ENCODE results near the gene FNDC3B.

The FNDC3B gene

DNA sequence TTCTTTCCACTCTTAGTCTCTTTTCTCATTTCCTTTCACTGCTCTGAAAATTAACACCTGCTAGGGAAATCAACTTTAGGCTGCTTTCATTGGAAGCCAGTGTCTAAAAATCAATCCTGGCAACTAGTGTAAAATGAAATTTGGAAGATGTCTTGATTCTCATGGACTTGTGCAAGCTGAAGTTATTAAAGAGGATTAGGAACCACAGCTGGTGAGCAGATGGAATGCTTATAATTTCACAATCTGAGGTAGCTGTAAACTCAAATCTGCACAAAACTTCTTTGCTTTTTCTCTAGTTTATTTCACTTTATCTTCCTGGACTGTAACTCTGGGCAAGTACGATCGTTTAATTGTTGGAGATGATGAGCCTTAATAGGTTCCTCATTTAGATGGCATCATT lies 233.3 kb downstream of the FNDC3B start:
- DNase-seq, result no peak

DNA sequence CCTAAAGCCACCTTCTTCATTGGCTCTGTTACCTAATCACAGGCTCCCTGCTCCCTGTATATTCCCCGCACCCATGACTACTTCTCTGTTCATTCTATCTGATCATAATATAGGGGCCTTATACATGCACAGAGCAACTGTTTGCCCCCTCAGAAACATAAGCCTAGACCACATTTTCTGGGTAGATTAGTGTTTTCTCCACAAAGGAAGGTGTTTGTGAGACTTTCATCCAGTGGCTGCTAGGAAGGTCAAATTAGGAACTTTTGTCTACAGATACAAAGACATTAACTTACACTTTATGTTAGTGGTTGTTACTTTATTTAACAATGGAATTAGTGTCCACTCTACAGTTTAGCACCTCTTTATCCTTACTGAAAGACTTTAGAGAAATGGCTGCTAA lies 234.0 kb downstream of the FNDC3B start:
- no peak for DNase-seq

DNA sequence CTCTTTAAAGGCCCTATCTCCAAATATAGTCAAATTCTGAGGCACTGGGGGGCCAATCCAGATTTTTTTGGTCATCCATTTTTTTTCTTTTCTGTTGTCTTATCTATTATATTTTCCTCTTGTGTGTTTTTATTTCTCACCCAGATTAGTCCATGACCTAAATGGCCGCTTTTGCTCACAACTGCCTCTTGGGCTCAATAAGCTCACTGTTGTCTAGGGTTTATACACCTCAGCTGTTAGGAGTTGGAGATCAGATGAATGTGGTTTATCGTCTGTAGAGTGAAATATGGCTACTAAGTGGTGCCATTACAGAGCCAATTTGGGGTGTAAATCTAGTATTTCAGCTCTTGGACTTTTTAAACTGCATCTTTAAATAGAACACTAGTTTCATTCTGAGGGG lies 235.5 kb downstream of the FNDC3B start:
- DNase-seq, result no peak

DNA sequence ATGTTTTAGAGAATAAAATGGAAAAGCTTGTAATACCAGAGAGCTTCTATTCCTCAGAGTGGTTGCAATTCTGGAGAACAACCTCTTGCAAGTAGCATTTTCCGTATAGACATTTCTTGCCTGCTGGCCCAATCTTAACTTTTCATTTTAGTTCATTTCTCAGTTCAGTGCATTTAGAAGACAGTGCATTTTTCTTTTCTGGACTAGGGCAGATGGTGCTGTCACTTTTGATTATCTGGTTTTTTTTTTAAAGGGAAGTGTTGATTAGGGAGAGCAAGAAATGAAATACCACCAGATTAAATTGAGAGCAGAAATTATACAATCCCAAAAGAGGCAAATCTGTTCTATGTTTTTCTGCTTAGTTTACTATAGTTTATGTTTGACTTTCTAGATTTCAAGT lies 236.2 kb downstream of the FNDC3B start:
- no peak for DNase-seq

DNA sequence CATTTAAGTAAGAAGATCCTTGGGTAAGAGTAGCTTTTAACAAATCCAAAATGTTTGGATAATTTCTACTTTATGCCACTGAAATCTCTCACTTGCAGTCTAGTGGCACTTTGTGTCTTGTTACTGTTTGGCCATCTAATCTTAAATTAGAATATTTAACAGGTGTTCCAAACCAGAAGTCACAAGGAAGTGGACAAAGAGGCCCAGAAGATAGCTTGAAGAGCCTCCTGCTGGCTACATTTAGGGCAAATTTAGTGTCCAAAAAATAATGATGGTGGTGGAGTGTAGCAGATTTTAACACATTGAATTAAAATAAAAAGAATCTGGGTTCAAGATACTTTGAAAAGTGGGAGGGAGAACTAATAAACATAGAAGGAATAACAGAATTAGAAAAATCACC lies 236.7 kb downstream of the FNDC3B start:
- no peak for DNase-seq

DNA sequence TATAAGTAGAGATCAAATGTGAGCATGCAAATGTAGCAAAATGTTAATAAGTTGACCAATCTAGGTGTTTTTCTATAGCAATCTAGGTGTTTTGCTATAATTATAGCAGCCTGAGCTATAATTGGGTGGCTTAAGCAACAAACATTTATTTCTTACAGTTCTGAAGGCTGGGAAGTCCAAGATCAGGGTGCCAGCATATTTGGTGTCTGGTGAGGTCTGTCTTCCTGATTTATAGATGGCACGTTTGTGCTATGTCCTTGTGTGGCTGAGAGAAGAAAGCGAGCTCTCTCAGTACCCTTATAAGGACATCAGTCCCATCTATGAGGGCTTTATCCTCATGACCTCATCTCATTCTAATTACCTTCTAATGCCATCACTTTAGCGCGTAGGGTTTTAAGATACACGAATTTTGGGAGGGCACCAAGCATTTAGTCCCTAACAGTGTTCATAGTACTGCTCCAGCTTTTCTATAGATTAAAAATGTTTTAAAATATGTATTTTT lies 237.8 kb downstream of the FNDC3B start:
- DNase-seq, result no peak

DNA sequence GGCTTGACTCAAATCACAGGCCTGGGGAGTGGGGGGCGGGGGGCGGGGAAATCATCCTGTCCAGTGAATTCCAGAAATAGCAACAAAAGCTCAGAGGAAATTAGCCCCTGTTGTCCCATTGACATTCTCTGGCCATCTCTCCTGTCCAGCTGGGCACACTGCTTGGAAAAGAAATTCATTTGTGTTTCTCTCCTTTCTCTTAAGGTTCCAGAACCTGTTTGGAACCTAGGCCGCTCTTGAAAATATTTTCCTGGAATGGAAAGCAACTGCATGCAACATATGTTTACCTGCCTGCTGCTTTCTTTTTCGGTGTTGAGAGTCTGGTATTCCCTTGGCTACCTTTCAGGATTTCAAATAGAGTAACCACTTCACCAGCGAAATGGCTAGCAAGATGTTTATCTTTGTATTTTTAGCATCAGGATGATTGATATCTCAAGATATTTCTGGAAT lies 239.8 kb downstream of the FNDC3B start:
- no peak for DNase-seq

DNA sequence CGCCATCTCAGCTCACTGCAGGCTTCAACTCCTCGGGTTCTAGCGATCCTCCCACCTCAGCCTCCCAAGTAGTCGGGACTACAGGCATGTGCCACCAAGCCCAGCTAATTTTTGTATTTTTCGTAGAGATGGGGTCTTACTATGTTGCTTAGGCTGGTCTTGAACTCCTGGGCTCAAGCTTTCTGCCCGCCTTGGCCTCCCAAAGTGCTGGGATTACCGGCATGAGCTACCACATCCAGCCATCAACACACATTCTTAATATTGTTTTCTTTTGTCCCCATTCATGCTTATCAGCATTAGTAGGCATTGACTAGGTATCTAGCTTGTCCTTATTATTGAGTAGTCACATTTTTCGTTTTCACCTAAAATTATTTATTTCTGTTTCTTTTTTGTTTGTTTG lies 240.6 kb downstream of the FNDC3B start:
- DNase-seq, result no peak

DNA sequence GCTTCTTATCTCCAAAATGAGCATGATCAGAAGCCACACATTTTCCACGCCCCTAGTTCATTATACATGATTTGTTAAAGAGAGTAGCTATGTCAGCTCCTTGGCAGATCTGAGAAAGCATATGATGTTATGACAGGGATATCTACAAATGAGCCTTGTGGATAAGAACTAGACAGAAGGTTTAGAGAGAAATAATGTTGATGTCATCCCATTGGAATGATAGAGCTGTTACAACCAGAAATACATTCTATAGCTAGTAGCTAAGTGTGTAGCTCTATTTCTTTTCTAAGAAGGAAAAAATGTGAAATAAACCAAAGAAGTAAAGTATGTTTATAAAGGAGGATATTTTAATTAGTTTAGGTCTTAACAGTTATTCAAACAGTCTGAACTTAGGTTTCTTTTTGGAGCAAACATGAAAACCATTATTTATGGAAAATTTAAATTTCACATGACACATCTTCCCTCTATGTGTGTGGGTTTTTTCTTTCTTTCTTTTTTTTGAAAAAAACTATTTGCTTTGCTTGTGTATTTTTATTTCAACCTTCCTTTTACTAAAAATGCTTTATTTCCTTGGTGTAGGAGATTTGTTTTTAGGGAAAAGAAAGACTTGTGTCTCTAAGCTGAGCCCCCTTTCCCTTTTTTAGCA lies 241.2 kb downstream of the FNDC3B start:
- no peak for DNase-seq

DNA sequence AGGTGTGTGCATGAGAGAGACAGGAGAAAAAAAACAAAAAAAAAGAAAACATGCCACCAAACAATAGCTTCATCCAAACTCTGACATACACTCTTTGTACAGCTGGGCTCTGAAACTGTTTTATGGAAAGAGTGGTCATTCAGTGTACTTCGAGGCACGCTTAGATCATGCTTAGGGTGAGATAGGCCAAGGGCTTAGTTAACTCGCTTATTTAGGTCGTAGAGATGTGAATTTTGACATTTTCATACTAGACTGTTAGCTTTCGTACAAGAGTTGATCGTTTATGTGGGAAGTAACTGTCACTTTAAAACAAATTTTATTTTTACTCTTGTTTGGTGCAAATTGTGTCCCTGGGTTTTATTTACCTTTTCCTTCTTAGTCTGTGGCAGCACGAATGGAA lies 242.5 kb downstream of the FNDC3B start:
- no peak for DNase-seq

DNA sequence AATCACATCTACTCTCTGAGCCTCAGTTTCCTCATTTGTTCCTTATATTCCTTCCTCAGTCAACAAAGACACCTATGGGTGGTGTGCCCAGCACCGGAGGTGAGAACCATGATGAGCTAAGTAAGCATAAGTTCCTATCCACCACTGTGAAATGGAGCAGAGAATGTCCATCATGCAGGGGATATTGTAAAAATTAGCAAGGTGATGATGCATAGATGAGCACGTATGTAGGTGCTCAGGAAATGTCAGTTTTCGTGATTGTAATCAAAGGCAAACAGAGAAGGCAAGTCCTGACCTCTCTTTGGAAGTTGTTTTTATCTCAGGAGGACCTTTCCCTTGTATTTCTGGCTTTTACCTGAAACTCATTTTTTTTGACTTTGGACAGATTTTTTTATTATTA lies 243.5 kb downstream of the FNDC3B start:
- DNase-seq, result no peak

DNA sequence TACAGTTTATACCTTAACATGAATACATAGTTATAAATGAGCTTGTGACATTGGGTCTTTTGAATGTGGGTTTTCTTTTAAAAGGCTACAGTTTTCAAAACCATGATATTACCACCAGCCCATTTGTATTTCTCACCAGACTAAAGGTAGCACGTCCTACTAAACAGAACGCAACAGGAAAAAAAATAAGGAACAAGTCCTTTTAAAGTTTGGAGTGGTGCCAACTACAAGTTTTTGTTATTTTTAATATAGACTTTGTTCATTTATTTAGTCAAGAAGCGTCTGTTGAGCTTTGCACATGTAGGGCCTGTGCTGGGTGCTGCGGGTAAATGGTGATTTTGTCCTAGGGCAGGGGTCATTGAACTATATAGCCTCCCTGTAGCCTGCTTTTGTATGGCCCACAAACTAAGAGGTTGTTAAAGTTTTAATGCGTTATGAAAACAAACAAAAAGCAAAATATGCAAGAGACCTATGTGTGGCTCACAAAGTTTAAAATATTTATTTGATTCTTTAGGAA lies 244.5 kb downstream of the FNDC3B start:
- DNase-seq, result no peak

DNA sequence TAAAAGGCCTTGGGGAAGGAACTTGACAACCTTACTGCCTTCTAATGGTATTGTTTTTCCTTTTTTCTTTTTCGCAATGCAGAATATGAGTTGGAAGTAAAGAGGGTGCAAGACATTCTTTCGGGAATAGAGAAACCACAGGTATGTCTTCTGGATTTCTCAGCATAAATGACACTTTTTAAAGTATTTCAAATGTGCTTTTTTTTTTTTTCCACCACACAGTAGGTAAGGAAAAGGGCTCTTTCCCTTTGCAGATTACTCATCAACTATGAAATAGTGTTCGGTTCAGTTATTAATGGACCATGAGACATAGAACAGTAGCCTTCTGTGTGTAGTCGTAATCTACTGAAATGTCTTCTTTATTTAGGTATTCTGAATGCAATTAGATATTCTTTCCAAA lies 246.5 kb downstream of the FNDC3B start:
- no peak for DNase-seq

DNA sequence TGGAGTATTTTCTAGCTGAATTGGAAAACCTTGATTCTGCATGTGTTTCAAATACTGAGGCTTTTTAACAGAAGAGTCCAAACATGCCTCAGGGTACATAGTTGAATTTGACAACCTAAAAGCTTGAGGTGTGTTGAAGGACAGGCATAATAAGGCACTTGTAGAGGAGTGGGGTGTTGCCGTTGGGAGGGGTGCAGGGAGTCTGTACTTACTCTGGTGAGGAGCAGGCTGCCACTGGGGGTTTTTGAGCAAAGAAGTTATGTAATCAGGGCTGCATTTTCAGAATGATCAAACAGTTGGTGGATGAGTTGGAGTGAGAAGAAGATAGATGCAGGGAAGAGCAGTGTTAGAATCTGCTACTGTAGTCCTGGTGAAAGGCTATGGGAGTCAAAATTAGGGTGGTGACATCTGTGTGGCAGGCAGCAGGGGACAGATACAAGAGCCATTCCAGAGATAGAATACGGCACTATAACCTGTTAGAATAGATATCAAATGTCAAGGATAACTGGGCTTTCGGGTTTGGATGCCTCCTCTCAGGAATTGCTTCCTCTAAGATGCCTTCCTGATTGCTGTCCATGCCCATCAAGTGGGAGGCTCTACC lies 247.3 kb downstream of the FNDC3B start:
- DNase-seq, result no peak

DNA sequence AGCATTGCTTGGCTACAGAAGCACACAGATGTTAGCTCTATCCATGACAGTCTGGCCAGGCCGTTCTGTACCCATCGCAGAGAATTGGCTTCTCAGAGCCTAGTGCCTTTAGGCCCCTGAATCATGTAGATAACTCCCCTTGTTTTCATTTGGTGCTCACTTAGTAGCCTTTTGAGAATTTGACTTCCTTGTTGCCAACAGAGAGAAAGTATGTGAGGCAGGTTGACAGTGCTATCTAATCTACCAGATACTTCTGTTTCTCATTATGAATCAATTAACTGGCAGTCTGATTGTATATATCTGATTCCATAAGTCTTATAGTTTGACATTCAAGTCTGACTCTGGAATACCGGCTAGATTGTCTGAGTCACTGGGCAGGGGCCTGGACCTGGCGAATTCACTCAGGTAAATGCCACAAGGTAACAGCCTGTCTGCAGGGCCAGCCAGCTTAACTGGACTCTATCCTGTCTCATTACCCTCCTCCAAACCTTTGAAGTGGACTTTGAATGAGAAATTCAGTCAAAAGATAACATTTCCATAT lies 248.6 kb downstream of the FNDC3B start:
- no peak for DNase-seq

DNA sequence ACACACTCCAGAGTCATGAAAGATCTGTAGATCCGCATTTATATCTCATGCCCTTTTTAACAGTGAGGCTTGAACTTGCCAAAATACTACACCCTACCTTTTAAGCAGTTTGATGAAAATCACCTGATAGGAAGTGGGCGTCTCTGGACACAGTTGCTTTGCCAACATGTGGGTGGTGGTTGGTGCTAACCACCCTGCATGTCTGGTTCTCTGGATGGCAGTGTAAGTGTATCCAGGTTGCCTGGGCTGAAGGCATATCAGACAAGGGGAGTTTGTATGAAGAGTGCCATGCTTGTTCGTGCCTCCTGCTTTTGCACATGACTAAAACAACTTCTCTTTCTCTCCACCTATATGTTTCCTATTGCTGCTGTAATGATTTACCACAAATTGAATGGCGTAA lies 249.3 kb downstream of the FNDC3B start:
- DNase-seq, result no peak

DNA sequence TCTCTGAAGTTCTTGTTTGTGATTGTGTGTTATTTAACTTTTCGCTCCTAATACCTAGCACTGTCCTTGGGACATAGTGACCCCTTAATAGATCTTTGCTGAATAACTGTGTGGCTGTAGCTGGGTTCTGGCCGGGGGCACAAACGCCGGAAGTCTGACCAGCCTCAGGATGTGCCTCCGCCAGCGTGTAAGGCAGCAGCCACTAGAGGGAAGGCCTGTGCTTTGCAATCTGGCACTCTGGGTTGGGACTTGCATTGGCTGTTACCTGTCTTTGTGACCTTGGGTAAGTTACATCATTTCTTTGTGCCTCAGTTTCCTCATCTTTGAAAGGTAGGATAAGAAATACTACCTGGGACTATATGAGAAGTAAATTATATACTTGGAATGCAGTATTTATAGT lies 250.2 kb downstream of the FNDC3B start:
- DNase-seq, result no peak

DNA sequence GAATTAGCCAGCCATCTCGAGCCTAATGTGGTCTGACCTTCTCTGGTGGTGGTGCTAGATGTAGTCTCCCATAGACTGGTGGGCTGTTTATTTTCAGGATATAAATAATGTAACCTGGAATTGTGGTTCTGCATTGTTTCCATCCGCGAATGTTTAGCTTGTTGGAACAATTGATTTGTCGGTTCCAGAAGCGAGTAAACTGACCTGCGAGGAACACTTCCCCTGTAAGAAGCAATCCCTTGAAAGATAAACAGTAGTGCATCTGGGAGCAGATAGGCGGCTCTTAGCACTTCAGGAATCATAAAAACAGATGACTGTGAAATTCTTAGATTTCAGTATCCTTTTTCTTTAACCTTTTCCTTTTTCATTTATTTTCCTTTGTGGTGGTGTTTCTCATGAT lies 251.1 kb downstream of the FNDC3B start:
- DNase-seq, result no peak

DNA sequence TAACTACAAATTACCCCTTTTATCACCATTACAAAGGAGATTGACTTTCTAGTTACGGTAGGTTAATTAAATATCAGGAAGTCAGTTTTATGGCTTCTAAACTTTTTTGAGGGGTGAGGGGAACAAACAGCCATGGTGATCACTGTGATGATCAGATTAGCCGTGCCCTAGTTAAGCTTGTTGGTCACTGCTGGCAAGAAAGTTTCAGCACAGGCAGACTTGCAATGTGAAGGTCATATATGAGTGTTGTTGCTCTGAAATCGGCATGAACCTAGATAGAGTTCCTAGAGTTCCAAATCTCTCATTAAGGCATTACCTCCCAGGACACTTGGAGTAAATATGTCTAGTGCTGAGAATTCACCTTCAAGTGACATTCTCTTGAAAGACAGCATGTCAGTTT lies 252.3 kb downstream of the FNDC3B start:
- no peak for DNase-seq

DNA sequence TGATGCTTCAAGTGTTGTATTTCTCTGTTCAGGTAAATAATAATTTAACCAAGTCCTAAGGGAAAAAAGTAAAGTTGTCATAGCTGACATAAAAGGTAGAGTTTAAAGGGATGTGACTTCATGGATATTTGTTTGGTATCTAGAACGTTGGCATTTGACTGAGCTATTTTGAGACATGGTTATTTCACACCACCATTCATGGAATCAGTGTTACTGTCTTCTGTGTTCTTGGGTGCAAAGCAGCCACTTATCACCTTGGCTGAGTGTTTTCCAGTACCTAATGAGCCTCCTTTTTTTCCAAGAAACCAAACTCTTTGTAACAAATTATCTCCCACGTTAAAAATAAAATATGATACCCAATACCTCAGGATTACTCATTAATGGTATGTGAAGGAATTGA lies 253.0 kb downstream of the FNDC3B start:
- DNase-seq, result no peak

DNA sequence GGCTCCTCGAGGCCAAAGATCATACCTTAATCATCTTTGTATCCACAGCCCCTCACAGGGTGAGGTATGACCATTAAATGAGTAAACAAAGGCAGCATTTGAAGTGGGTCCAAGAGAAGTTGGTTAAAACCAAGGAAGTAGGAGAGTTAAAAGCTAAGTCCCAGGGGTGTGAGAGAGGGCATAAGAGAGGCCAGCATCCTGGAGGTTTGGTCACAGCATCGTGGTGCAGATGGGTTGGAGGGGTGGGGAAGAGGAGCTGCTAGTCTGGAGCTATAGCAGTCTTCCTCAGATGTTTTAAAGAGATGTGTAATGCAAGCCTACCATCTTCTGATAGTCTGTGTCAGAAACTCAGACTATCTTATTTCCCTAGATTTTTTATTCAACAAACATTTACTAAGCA lies 253.7 kb downstream of the FNDC3B start:
- DNase-seq, result no peak

DNA sequence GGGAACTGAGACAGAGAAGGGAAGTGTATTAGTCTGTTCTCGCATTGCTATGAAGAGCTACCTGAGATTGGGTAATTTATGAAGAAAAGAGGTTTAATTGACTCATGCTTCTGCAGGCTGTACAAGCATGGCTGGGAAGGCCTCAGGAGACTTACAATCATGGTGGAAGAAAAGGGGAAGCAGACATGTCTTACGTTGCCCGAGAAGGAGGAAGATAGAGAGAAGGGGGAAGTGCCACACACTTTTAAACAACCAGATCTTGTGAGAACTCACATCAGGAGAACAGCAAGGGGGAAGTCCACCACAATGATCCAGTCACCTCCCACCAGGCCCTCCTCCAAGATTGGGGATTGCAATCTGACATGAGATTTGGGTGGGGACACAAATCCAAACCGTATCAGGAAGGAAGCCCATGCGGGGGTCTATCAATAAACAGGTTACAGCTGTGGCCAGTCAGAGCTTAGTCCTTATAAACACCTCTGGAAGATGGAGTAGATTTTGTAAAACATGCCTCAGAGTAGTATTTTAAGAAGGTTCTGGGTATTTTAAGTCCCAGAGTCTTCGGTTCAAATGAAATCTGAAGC lies 254.9 kb downstream of the FNDC3B start:
- no peak for DNase-seq

DNA sequence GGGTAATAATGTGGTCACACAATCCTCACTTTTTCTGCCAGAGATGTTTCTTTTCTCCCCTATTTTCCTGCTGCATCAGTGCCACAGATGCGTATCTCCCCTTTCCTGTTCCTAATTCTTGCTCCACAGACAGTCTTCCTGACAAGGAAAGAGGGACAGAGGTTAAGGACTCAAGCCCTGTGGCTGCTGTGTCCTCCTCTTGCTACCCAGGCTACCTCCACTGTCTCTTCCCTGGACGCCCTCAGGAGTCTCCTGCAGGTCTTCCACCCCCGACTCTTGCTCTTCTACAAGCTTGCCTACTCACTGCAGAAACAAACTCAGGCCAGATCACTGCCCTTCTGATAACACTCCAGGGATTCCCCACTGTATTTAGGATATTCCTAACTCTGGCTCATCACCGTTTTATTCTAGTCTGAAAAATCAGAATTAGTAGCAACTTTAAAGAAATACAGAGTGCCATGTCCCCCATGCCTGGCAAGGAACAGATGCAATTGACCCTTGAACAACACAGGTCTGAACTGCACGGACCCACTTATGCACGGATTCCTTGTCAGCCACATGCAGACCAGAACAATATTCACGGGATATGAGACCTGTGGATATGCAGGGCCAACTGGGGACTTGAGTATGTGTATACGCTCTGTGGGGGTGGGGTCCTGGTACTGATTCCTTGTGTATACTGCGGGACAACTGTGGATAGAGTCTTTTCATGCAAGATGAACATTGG lies 257.0 kb downstream of the FNDC3B start:
- no peak for DNase-seq

DNA sequence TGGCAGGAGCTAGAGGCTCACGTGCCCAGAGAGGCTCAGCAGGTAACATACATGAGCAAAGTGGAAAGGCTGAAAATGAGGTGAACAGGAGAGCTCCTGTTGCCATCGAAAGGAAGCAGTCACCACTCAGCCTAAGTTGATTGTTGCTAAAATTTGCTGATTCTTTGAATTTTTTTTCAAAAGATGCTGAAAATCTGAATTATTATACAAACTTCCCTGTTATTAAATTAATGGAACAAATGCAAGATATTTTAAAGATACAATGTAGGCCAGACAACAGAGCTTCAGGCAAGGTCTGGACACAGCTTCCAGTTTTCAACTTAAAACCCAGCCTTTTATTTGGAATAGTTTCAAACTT lies 257.6 kb downstream of the FNDC3B start:
- no peak for DNase-seq

Data from stimulated activated CD8-positive, alpha-beta memory T cell treated with anti-CD3 and anti-CD28 coated beads, Interleukin-4, amount 100 ng/mL, for 48 hours (primary cell).